ENCODE data around the gene NAV2.

GRCh38 chr11:19917069-19917468, 204.4 kb downstream of the NAV2 start:
- TF ChIP-seq CTCF (conservative IDR thresholded peaks at IDR 0.05 in 1 of 2, IDR thresholded peaks at IDR 0.05 in 1 of 2; ENCODE audit: low read depth in 1 of 2, low read length in 2 of 2) (no peak), EZH2 (IDR thresholded peaks at IDR 0.05; ENCODE audit: low read length, missing control alignments) (no peak)
